Panc1 (cell line): ENCODE results near the gene DGCR8. TPM values are rescaled to one million over a fixed set of nuclear protein-coding genes. Genes with fewer than 3 reads are reported as not detected.

Experiments used
- ATAC-seq: fragments of 200-7000 bp; cut with Tn5 transposase; 2 replicates; pipeline ENCODE4 v1.9.1; 2020; ENCODE audit warnings: mild to moderate bottlenecking, moderate library complexity
- BruUV-seq: library from RNA; stranded (reverse); fragments of 400-500 nt; replicated peaks from 2 replicates; lab custom pipeline; 2021; lab: Mats Ljungman, UMichigan
- CTCF ChIA-PET: fragments of 300-600 bp; sonication (Branson Sonifier 250); formaldehyde crosslinking; loops from one replicate; lab custom pipeline; 2022; ENCODE audit warnings: antibody characterized with exemption; lab: Charles Lee
- POLR2A ChIA-PET: fragments of 300-600 bp; sonication (Branson Sonifier 250); formaldehyde crosslinking; loops from one replicate; lab custom pipeline; 2022; ENCODE audit warnings: antibody characterized with exemption; lab: Charles Lee
- DNase-seq: peaks from one replicate; pipeline ENCODE4 v3.0.0-alpha.2; 2010; ENCODE audit warnings: low read depth, low spot score
- H3K27ac ChIP-seq: 2 replicates; pipeline ENCODE4 v1.5.1; 2011; ENCODE audit warnings: mild to moderate bottlenecking, low read length, inconsistent platforms
- H3K27me3 ChIP-seq: fragments of 200-500 bp; sonication (Bioruptor generic); 2 replicates; pipeline ENCODE4 v1.6.0; 2014; ENCODE audit warnings: low read length, inconsistent platforms; ENCODE audit not compliant: control insufficient read depth, insufficient read depth
- H3K36me3 ChIP-seq: fragments of 200-500 bp; sonication (Bioruptor generic); 2 replicates; pipeline ENCODE4 v1.5.1; 2014; ENCODE audit warnings: inconsistent platforms, mild to moderate bottlenecking, low read length, moderate library complexity; ENCODE audit not compliant: control insufficient read depth, insufficient read depth
- H3K4me1 ChIP-seq: 2 replicates; pipeline ENCODE4 v1.5.1; 2011; ENCODE audit warnings: inconsistent platforms, mild to moderate bottlenecking, low read length, moderate library complexity; ENCODE audit not compliant: control insufficient read depth, insufficient read depth
- H3K4me3 ChIP-seq, 2 experiments: 2 replicates each; pipeline ENCODE4 v1.5.1; 2011 to 2012; ENCODE audit warnings: low read depth in 2 of 2, low read length in 2 of 2, mild to moderate bottlenecking in 2 of 2, inconsistent platforms in 1 of 2, moderate library complexity in 1 of 2
- H3K9me3 ChIP-seq: fragments of 200-500 bp; sonication (Bioruptor generic); 2 replicates; pipeline ENCODE4 v1.5.1; 2014; ENCODE audit warnings: low read depth, mild to moderate bottlenecking, inconsistent platforms, low read length, moderate library complexity; ENCODE audit not compliant: control insufficient read depth, insufficient read depth
- CTCF ChIP-seq: fragments of 450-650 bp; IDR thresholded peaks from 2 replicates; pipeline ENCODE4 v1.5.1; 2017; ENCODE audit warnings: mild to moderate bottlenecking
- POLR2AphosphoS5 ChIP-seq: IDR thresholded peaks from 2 replicates; pipeline ENCODE4 v1.6.1; 2012; ENCODE audit warnings: mild to moderate bottlenecking, low read depth, low read length, moderate library complexity
- REST ChIP-seq, 2 experiments: IDR thresholded peaks; 2 replicates each; pipeline ENCODE4 v1.6.1; 2011 to 2012; ENCODE audit warnings: low read depth in 2 of 2, control low read depth in 1 of 2, low read length in 1 of 2, mild to moderate bottlenecking in 1 of 2, moderate library complexity in 1 of 2; ENCODE audit not compliant: insufficient read depth in 1 of 2
- SIN3A ChIP-seq: IDR thresholded peaks from 2 replicates; pipeline ENCODE4 v1.6.1; 2012; ENCODE audit warnings: low read depth, mild to moderate bottlenecking, low read length, moderate library complexity, borderline replicate concordance; ENCODE audit not compliant: insufficient read depth
- TCF7L2 ChIP-seq: IDR thresholded peaks from 2 replicates; pipeline ENCODE4 v1.6.1; 2011; ENCODE audit warnings: mild to moderate bottlenecking, low read depth, low read length, inconsistent platforms
- in situ Hi-C: cut with HindIII; loops from 2 replicates; pipeline ENCODE4 v1.10.0; 2016; ENCODE audit warnings: low sequenced_read_pairs, low pct_unique_long_range_greater_than_20kb
- intact Hi-C: fragments of 100-400 bp; cut with micrococcal nuclease; formaldehyde crosslinking; loops from one replicate; pipeline ENCODE4 v1.10.0; 2022; ENCODE audit not compliant: unreplicated experiment
- total RNA-seq: library from RNA; stranded (reverse); gene quantifications from one replicate; pipeline ENCODE4 v1.2.1, GENCODE V29; 2021; ENCODE audit not compliant: unreplicated experiment

DGCR8 gene
- total RNA-seq, 1 experiment from 2014 or later, result 35.0 TPM

- no TSS peak for BruUV-seq
- no peak overlapping the region for H3K27ac ChIP-seq
- TF ChIP-seq SIN3A (no peak), REST (IDR thresholded peaks at IDR 0.05; ENCODE audit: insufficient read depth in 1 of 2, low read depth in 2 of 2, low read length in 1 of 2) (no peak), POLR2AphosphoS5 (no peak), CTCF (no peak), TCF7L2 (no peak)
- intact Hi-C loops (no loop called here), in situ Hi-C loops (no loop called here)
- H3K36me3 ChIP-seq, result no peaks in the 10 kb centered on the region
- H3K9me3 ChIP-seq, result no peaks in the 10 kb centered on the region
- POLR2A ChIA-PET, result no interaction called here
- DNase-seq (no peak), ATAC-seq (no peak)
- no peaks in the 10 kb centered on the region for H3K4me1 ChIP-seq
- CTCF ChIA-PET, result no interaction called here
- H3K4me3 ChIP-seq, result no peak overlapping the region
- no peaks in the 10 kb centered on the region for H3K27me3 ChIP-seq
Measured at GRCh38 chr22:20138868-20139267, 58.8 kb downstream of the DGCR8 start.

- POLR2A ChIA-PET, result no interaction called here
- in situ Hi-C loops, result no loop called here
Measured at GRCh38 chr22:20139391-20140106, 59.5 kb downstream of the DGCR8 start.

More at GRCh38 chr22:20139391-20140106, 59.5 kb downstream of the DGCR8 start:
- BruUV-seq, result TSS peak; percentile 64
- TF ChIP-seq CTCF (no peak), TCF7L2 (no peak), REST (IDR thresholded peaks at IDR 0.05; ENCODE audit: insufficient read depth in 1 of 2, low read depth in 2 of 2, low read length in 1 of 2) (no peak), POLR2AphosphoS5 (no peak), SIN3A (no peak)
- Histone ChIP-seq H3K27me3 (no peaks in the 10 kb centered on the region), H3K36me3 (no peaks in the 10 kb centered on the region), H3K27ac (no peak overlapping the region), H3K9me3 (no peaks in the 10 kb centered on the region), H3K4me1 (no peaks in the 10 kb centered on the region), H3K4me3 (no peak overlapping the region)
- intact Hi-C loops, result no loop called here
- CTCF ChIA-PET, result no interaction called here
- no peak for DNase-seq
- ATAC-seq, result no peak
